ENCODE results near the gene SLC2A9. TPM values are rescaled to one million over a fixed set of nuclear protein-coding genes. Genes with fewer than 3 reads are reported as not detected.

The SLC2A9 gene
- polyA plus RNA-seq, 2 of the 4 experiments (the other 2 are of a cell fraction) = 0.62 to 0.70 TPM

GRCh38 chr4:9947168-9948062 lies 73.9 kb downstream of the SLC2A9 start:
- WGBS (ENCODE audit: missing lambda C conversion rate) = 43% methylated on average over 10 of the region's 10 CpGs
- ChIA-PET CTCF (no interaction called here), POLR2A (no interaction called here)
- Histone ChIP-seq H3K4me1 (no peaks in the 10 kb centered on the region), H3K9me3 (no peaks in the 10 kb centered on the region), H3K4me2 (no peak overlapping the region), H3K27ac (no peak overlapping the region), H3K4me3 (no peak overlapping the region)
- no peak for DNase-seq (ENCODE audit: low read depth in 1 of 2, low spot score in 1 of 2)
- TF ChIP-seq TFCP2L1 (CRISPR knock-in tag; IDR thresholded peaks at IDR 0.05) = no peak
- no peak for TF ChIP-seq FOXS1 (CRISPR knock-in tag; IDR thresholded peaks at IDR 0.05)
- TF ChIP-seq HOXB13 (CRISPR knock-in tag; IDR thresholded peaks at IDR 0.05; ENCODE audit: low read depth) = no peak
- TF ChIP-seq CHD2 (IDR thresholded peaks at IDR 0.05; ENCODE audit: low read length, partially characterized antibody) = no peak
- no peak for TF ChIP-seq NR3C1 (IDR thresholded peaks at IDR 0.05)
- no peak for TF ChIP-seq RARB (CRISPR knock-in tag; IDR thresholded peaks at IDR 0.05)
- no peak for TF ChIP-seq KDM1A (IDR thresholded peaks at IDR 0.05; ENCODE audit: low read depth)
- no peak for TF ChIP-seq ZNF302 (CRISPR knock-in tag; IDR thresholded peaks at IDR 0.05)
- TF ChIP-seq E2F6 (IDR thresholded peaks at IDR 0.05; ENCODE audit: borderline replicate concordance, low read depth) = no peak
- TF ChIP-seq EHF (CRISPR knock-in tag; IDR thresholded peaks at IDR 0.05) = no peak
- TF ChIP-seq ELK1 (IDR thresholded peaks at IDR 0.05; ENCODE audit: low read depth, low read length) = no peak
- no peak for TF ChIP-seq PHF8 (IDR thresholded peaks at IDR 0.05; ENCODE audit: borderline replicate concordance, low read depth)
- no peak for TF ChIP-seq HMGXB4 (CRISPR knock-in tag; IDR thresholded peaks at IDR 0.05; ENCODE audit: borderline replicate concordance)
- no peak for TF ChIP-seq RAD21 (conservative IDR thresholded peaks at IDR 0.05 in 1 of 2, IDR thresholded peaks at IDR 0.05 in 1 of 2)
- TF ChIP-seq EP300 (IDR thresholded peaks at IDR 0.05) = no peak
- no peak for TF ChIP-seq JUNB (IDR thresholded peaks at IDR 0.05)
- no peak for TF ChIP-seq HOXB5 (CRISPR knock-in tag; IDR thresholded peaks at IDR 0.05)
- no peak for TF ChIP-seq FOSL2 (IDR thresholded peaks at IDR 0.05)
- TF ChIP-seq FOSL2 (CRISPR knock-in tag; IDR thresholded peaks at IDR 0.05) = no peak
- FAIRE-seq = no peak
- no peak for ATAC-seq

GRCh38 chr4:9946170-9946569 lies 75.1 kb downstream of the SLC2A9 start:
- POLR2A ChIA-PET = no interaction called here
- Histone ChIP-seq H3K9me3 (no peaks in the 10 kb centered on the region), H3K4me1 (no peaks in the 10 kb centered on the region), H3K4me3 (no peak overlapping the region), H3K4me2 (no peak overlapping the region), H3K27ac (no peak overlapping the region)
- ATAC-seq = no peak
- TF ChIP-seq CEBPB (IDR thresholded peaks at IDR 0.05) (no peak), MAFK (IDR thresholded peaks at IDR 0.05; ENCODE audit: partially characterized antibody) (peak; percentile 81)
- CTCF ChIA-PET = no interaction called here
- 47% methylated on average over 2 of the region's 2 CpGs for WGBS (ENCODE audit: missing lambda C conversion rate)
- no peak for FAIRE-seq
- no peak for DNase-seq (ENCODE audit: low read depth in 1 of 2, low spot score in 1 of 2)

Data from A549 (cell line).